ENCODE data around the gene WDR70. TPM values are rescaled to one million over a fixed set of nuclear protein-coding genes. Genes with fewer than 3 reads are reported as not detected.
"Not testable (repeated sequence)": the region's sequence is repeated elsewhere in the genome, so short reads cannot be mapped to it uniquely, and the experiment has no call there.

WDR70 gene
- total RNA-seq, 2 donors from 2014 or later, result 26.7 to 28.6 TPM

GRCh38 chr5:37375091-37375490 lies 4.0 kb upstream of the WDR70 start:
- H3K27me3 ChIP-seq, result no peaks in the 10 kb centered on the region
- no peak overlapping the region for H3K4me3 ChIP-seq
- DNase-seq, result no peak
- intact Hi-C loops (cut with DNase I), result no loop called here
- H3K9me3 ChIP-seq, result no peaks in the 10 kb centered on the region
- no peak overlapping the region for H3K9ac ChIP-seq (ENCODE audit: low read depth in 2 of 2, low read length in 2 of 2)
- no peaks in the 10 kb centered on the region for H3K4me1 ChIP-seq
- H3K36me3 ChIP-seq, result no peaks in the 10 kb centered on the region
- no peak overlapping the region for H3K27ac ChIP-seq
- TF ChIP-seq, protein P1, sequence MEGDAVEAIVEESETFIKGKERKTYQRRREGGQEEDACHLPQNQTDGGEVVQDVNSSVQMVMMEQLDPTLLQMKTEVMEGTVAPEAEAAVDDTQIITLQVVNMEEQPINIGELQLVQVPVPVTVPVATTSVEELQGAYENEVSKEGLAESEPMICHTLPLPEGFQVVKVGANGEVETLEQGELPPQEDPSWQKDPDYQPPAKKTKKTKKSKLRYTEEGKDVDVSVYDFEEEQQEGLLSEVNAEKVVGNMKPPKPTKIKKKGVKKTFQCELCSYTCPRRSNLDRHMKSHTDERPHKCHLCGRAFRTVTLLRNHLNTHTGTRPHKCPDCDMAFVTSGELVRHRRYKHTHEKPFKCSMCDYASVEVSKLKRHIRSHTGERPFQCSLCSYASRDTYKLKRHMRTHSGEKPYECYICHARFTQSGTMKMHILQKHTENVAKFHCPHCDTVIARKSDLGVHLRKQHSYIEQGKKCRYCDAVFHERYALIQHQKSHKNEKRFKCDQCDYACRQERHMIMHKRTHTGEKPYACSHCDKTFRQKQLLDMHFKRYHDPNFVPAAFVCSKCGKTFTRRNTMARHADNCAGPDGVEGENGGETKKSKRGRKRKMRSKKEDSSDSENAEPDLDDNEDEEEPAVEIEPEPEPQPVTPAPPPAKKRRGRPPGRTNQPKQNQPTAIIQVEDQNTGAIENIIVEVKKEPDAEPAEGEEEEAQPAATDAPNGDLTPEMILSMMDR (IDR thresholded peaks at IDR 0.05), result no peak

DNA sequence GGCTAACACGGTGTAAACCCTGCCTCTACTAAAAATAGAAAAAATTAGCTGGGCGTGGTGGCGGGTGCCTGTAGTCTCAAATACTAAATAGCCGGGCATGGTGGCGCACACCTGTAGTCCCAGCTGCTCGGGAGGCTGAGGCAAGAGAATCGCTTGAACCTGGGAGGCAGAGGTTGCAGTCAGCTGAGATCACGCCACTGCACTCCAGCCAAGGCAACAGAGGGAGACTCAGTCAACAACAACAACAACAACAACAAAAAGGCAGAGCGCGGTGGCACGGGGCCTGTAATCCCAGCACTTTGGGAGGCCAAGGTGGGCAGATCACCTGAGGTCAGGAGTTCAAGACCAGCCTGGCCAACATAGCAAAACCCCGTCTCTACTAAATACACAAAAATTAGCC lies 1.1 kb upstream of the WDR70 start:
- H3K27me3 ChIP-seq; H3K27ac ChIP-seq; DNase-seq; intact Hi-C loops (cut with DNase I); H3K9ac ChIP-seq (ENCODE audit: low read depth in 2 of 2, low read length in 2 of 2); H3K4me3 ChIP-seq; H3K9me3 ChIP-seq; H3K4me1 ChIP-seq; H3K36me3 ChIP-seq: not testable (repeated sequence)

GRCh38 chr5:37391591-37391990 lies 12.5 kb downstream of the WDR70 start:
- Histone ChIP-seq H3K36me3 (peaks cover 11% of the 10 kb centered on the region), H3K9me3 (no peaks in the 10 kb centered on the region), H3K27me3 (no peaks in the 10 kb centered on the region), H3K4me1 (no peaks in the 10 kb centered on the region), H3K4me3 (no peak overlapping the region), H3K27ac (no peak overlapping the region), H3K9ac (ENCODE audit: low read depth in 2 of 2, low read length in 2 of 2) (no peak overlapping the region)
- TF ChIP-seq, protein P1 (IDR thresholded peaks at IDR 0.05), result no peak
- intact Hi-C loops (cut with DNase I), result no loop called here
- no peak for DNase-seq

DNA sequence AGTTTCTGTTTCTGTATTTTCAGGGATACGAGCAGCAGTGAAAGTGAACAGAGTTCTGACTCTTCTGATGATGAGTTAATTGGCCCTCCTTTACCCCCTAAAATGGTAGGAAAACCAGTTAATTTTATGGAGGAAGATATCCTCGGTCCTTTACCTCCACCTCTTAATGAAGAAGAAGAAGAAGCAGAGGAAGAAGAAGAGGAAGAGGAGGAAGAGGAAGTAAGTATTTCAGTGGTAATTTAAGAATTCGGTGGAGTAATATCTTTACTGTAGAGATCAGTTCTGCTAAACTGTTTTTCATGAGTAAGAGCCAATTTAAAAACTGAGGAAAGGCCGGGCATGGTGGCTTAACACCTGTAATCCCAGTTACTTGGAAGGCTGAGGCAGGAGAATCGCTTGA lies 17.2 kb downstream of the WDR70 start:
- Histone ChIP-seq H3K27ac (no peak overlapping the region), H3K27me3 (no peaks in the 10 kb centered on the region), H3K36me3 (peaks cover 11% of the 10 kb centered on the region), H3K9me3 (no peaks in the 10 kb centered on the region), H3K9ac (ENCODE audit: low read depth in 2 of 2, low read length in 2 of 2) (no peak overlapping the region), H3K4me3 (no peak overlapping the region), H3K4me1 (no peaks in the 10 kb centered on the region)
- DNase-seq, result no peak
- TF ChIP-seq, protein P1 (IDR thresholded peaks at IDR 0.05), result no peak
- intact Hi-C loops (cut with DNase I), result no loop called here

GRCh38 chr5:37400501-37400900 lies 21.4 kb downstream of the WDR70 start:
- H3K36me3 ChIP-seq, result no peaks in the 10 kb centered on the region
- TF ChIP-seq, protein P1 (IDR thresholded peaks at IDR 0.05), result no peak
- no peak overlapping the region for H3K9ac ChIP-seq (ENCODE audit: low read depth in 2 of 2, low read length in 2 of 2)
- intact Hi-C loops (cut with DNase I), result no loop called here
- no peak overlapping the region for H3K4me3 ChIP-seq
- H3K27ac ChIP-seq, result no peak overlapping the region
- no peaks in the 10 kb centered on the region for H3K9me3 ChIP-seq
- H3K27me3 ChIP-seq, result no peaks in the 10 kb centered on the region
- DNase-seq, result no peak
- no peaks in the 10 kb centered on the region for H3K4me1 ChIP-seq

DNA sequence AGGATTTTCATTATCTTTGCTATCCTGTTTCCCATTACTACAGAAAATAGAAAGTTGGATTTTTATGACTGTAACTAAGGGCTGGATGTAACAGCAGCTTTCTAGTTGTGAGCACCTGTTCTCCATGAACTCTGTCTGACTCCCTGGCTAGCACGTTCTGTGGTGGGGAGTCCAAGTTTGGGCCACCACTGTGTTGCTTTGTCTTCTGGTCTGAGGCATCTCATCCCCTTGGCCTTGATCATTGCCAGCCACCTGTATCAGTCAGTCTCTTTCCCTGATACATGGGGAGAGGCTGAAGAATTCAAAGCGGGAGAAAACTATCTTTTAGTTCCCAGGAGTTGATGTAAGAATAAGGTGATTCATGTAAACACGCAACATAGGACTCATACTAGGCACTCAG lies 33.4 kb downstream of the WDR70 start:
- TF ChIP-seq, protein P1 (IDR thresholded peaks at IDR 0.05), result no peak
- DNase-seq, result no peak
- Histone ChIP-seq H3K4me3 (no peak overlapping the region), H3K36me3 (no peaks in the 10 kb centered on the region), H3K27ac (no peak overlapping the region), H3K9me3 (no peaks in the 10 kb centered on the region), H3K9ac (ENCODE audit: low read depth in 2 of 2, low read length in 2 of 2) (no peak overlapping the region), H3K27me3 (no peaks in the 10 kb centered on the region), H3K4me1 (no peaks in the 10 kb centered on the region)
- intact Hi-C loops (cut with DNase I), result loop anchor here (2.0 kb wide), 1 partner anchor 780 kb away; no protein-coding TSS in a partner anchor

DNA sequence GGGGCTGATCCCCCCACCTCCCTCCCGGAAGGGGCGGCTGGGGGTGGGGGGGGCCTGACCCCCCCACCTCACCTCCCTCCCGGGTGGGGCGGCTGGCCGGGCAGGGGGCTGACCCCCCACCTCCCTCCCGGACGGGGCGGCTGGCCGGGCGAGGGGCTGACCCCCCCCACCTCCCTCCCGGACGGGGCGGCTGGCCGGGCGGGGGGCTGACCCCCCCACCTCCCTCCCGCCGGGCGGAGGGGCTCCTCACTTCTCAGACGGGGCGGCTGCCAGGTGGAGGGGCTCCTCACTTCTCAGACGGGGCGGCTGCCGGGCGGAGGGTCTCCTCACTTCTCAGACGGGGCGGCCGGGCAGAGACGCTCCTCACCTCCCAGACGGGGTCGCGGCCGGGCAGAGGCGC lies 36.3 kb downstream of the WDR70 start:
- H3K36me3 ChIP-seq; H3K9ac ChIP-seq (ENCODE audit: low read depth in 2 of 2, low read length in 2 of 2); H3K27ac ChIP-seq; intact Hi-C loops (cut with DNase I); H3K4me1 ChIP-seq; H3K27me3 ChIP-seq; DNase-seq; H3K4me3 ChIP-seq; H3K9me3 ChIP-seq: not testable (repeated sequence)

All from colonic mucosa (tissue), 4 donors.